Measurements from ENCODE around the gene NBPF4. TPM values are rescaled to one million over a fixed set of nuclear protein-coding genes. Genes with fewer than 3 reads are reported as not detected.
"Not testable (repeated sequence)": the region's sequence is repeated elsewhere in the genome, so short reads cannot be mapped to it uniquely, and the experiment has no call there.

NBPF4 gene
- total RNA-seq, 1 experiment from 2014 or later = not detected

- TF ChIP-seq EZH2 (IDR thresholded peaks at IDR 0.05; ENCODE audit: borderline replicate concordance, low read depth, low read length, poor library complexity, severe bottlenecking) (no peak), CTCF (conservative IDR thresholded peaks at IDR 0.05; ENCODE audit: low read depth, low read length) (no peak)
- ChIA-PET POLR2A (ENCODE audit: low non-redundant PET) (no interaction called here), CTCF (interaction anchor here (0.6 kb wide), 1 partner anchor 10 kb away, joined by 3 read pairs; no protein-coding TSS in a partner anchor)
- Histone ChIP-seq H3K27me3 (replicated peaks; ENCODE audit: insufficient read depth, low read depth, low read length, poor library complexity) (no peaks in the 10 kb centered on the region), H3K27ac (ENCODE audit: low read depth, low read length, poor library complexity, severe bottlenecking) (no peak overlapping the region), H3K4me1 (ENCODE audit: insufficient read depth, low read length, poor library complexity, severe bottlenecking) (no peaks in the 10 kb centered on the region), H3K36me3 (ENCODE audit: insufficient read depth, low read length, poor library complexity, severe bottlenecking) (no peaks in the 10 kb centered on the region), H3K9me3 (ENCODE audit: low read depth, low read length, poor library complexity, severe bottlenecking) (no peaks in the 10 kb centered on the region), H3K4me3 (ENCODE audit: low read depth, low read length, poor library complexity, severe bottlenecking) (no peak overlapping the region)
- DNase-seq (ENCODE audit: low spot score) = no peak
- BruUV-seq (replicated peaks) = no TSS peak
- intact Hi-C loops (cut with micrococcal nuclease; ENCODE audit: unreplicated experiment) = no loop called here
Observed at GRCh38 chr1:108211014-108211413, 32.9 kb downstream of the NBPF4 start.

- no TSS peak for BruUV-seq (replicated peaks)
- H3K4me1 ChIP-seq (ENCODE audit: insufficient read depth, low read length, poor library complexity, severe bottlenecking) = no peaks in the 10 kb centered on the region
- no peaks in the 10 kb centered on the region for H3K27me3 ChIP-seq (replicated peaks; ENCODE audit: insufficient read depth, low read depth, low read length, poor library complexity)
- no peaks in the 10 kb centered on the region for H3K36me3 ChIP-seq (ENCODE audit: insufficient read depth, low read length, poor library complexity, severe bottlenecking)
- no peak overlapping the region for H3K4me3 ChIP-seq (ENCODE audit: low read depth, low read length, poor library complexity, severe bottlenecking)
- TF ChIP-seq EZH2 (IDR thresholded peaks at IDR 0.05; ENCODE audit: borderline replicate concordance, low read depth, low read length, poor library complexity, severe bottlenecking) (no peak), CTCF (conservative IDR thresholded peaks at IDR 0.05; ENCODE audit: low read depth, low read length) (no peak)
- no peak for DNase-seq (ENCODE audit: low spot score)
- H3K27ac ChIP-seq (ENCODE audit: low read depth, low read length, poor library complexity, severe bottlenecking) = no peak overlapping the region
- H3K9me3 ChIP-seq (ENCODE audit: low read depth, low read length, poor library complexity, severe bottlenecking) = no peaks in the 10 kb centered on the region
- intact Hi-C loops (cut with micrococcal nuclease; ENCODE audit: unreplicated experiment) = no loop called here
- CTCF ChIA-PET = no interaction called here
- POLR2A ChIA-PET (ENCODE audit: low non-redundant PET) = no interaction called here
Observed at GRCh38 chr1:108209456-108210108, 34.3 kb downstream of the NBPF4 start.

GRCh38 chr1:108208724-108209446, 35.0 kb downstream of the NBPF4 start:
- Histone ChIP-seq H3K4me1 (ENCODE audit: insufficient read depth, low read length, poor library complexity, severe bottlenecking) (no peaks in the 10 kb centered on the region), H3K27ac (ENCODE audit: low read depth, low read length, poor library complexity, severe bottlenecking) (no peak overlapping the region), H3K9me3 (ENCODE audit: low read depth, low read length, poor library complexity, severe bottlenecking) (no peaks in the 10 kb centered on the region), H3K27me3 (replicated peaks; ENCODE audit: insufficient read depth, low read depth, low read length, poor library complexity) (no peaks in the 10 kb centered on the region), H3K36me3 (ENCODE audit: insufficient read depth, low read length, poor library complexity, severe bottlenecking) (no peaks in the 10 kb centered on the region), H3K4me3 (ENCODE audit: low read depth, low read length, poor library complexity, severe bottlenecking) (no peak overlapping the region)
- no TSS peak for BruUV-seq (replicated peaks)
- ChIA-PET CTCF (no interaction called here), POLR2A (ENCODE audit: low non-redundant PET) (no interaction called here)
- no peak for TF ChIP-seq CTCF (conservative IDR thresholded peaks at IDR 0.05; ENCODE audit: low read depth, low read length)
- TF ChIP-seq EZH2 (IDR thresholded peaks at IDR 0.05; ENCODE audit: borderline replicate concordance, low read depth, low read length, poor library complexity, severe bottlenecking) = no peak
- DNase-seq (ENCODE audit: low spot score) = no peak
- intact Hi-C loops (cut with micrococcal nuclease; ENCODE audit: unreplicated experiment) = no loop called here

- H3K4me1 ChIP-seq (ENCODE audit: insufficient read depth, low read length, poor library complexity, severe bottlenecking); DNase-seq (ENCODE audit: low spot score); H3K36me3 ChIP-seq (ENCODE audit: insufficient read depth, low read length, poor library complexity, severe bottlenecking); H3K4me3 ChIP-seq (ENCODE audit: low read depth, low read length, poor library complexity, severe bottlenecking); H3K9me3 ChIP-seq (ENCODE audit: low read depth, low read length, poor library complexity, severe bottlenecking); H3K27ac ChIP-seq (ENCODE audit: low read depth, low read length, poor library complexity, severe bottlenecking); BruUV-seq (replicated peaks); CTCF ChIA-PET; POLR2A ChIA-PET (ENCODE audit: low non-redundant PET); H3K27me3 ChIP-seq (replicated peaks; ENCODE audit: insufficient read depth, low read depth, low read length, poor library complexity); intact Hi-C loops (cut with micrococcal nuclease; ENCODE audit: unreplicated experiment): not testable (repeated sequence)
Observed at GRCh38 chr1:108203582-108203981, 40.3 kb downstream of the NBPF4 start.

Measured in A673 (cell line).